Retinal pigment epithelial cell (primary cell): ENCODE results near the gene PREP.

Experiments used
- DNase-seq: peaks from one replicate; pipeline ENCODE4 v3.0.0-alpha.2; 2010; ENCODE audit warnings: low read depth
- H3K4me3 ChIP-seq: 2 replicates; pipeline ENCODE4 v1.5.1; 2011; ENCODE audit warnings: mild to moderate bottlenecking, low read length, control low read depth, moderate library complexity
- CTCF ChIP-seq: conservative IDR thresholded peaks from 2 replicates; pipeline ENCODE4 v1.5.1; 2011; ENCODE audit warnings: low read depth, low read length, control low read depth, inconsistent platforms

Gene PREP

GRCh38 chr6:105278035-105278434 is 124.8 kb downstream of the PREP start:
- H3K4me3 ChIP-seq = no peak overlapping the region
- TF ChIP-seq CTCF = no peak
- DNase-seq = no peak

- H3K4me3 ChIP-seq = no peak overlapping the region
- no peak for TF ChIP-seq CTCF
- DNase-seq = no peak
Observed at GRCh38 chr6:105276374-105276773, 126.5 kb downstream of the PREP start.

GRCh38 chr6:105275542-105275941 is 127.3 kb downstream of the PREP start:
- no peak for TF ChIP-seq CTCF
- H3K4me3 ChIP-seq = no peak overlapping the region
- DNase-seq = no peak

- TF ChIP-seq CTCF = no peak
- no peak overlapping the region for H3K4me3 ChIP-seq
- DNase-seq = no peak
Observed at GRCh38 chr6:105274678-105275077, 128.2 kb downstream of the PREP start.

GRCh38 chr6:105273589-105273988 is 129.3 kb downstream of the PREP start:
- no peak overlapping the region for H3K4me3 ChIP-seq
- no peak for TF ChIP-seq CTCF
- no peak for DNase-seq

- peak; percentile 41 for DNase-seq
- no peak overlapping the region for H3K4me3 ChIP-seq
- no peak for TF ChIP-seq CTCF
Observed at GRCh38 chr6:105272786-105273185, 130.1 kb downstream of the PREP start.

GRCh38 chr6:105270511-105270910 is 132.4 kb downstream of the PREP start:
- TF ChIP-seq CTCF = no peak
- peak; percentile 73 for DNase-seq

More at GRCh38 chr6:105270511-105270910, 132.4 kb downstream of the PREP start:
- H3K4me3 ChIP-seq = no peak overlapping the region
